Kidney (tissue), 14 donors: Measurements from ENCODE around the gene YIPF7. TPM values are rescaled to one million over a fixed set of nuclear protein-coding genes. Genes with fewer than 3 reads are reported as not detected.

ENCODE experiments used
- DNase-seq, 5 donors: peaks; one replicate each; pipeline ENCODE4 v3.0.0-alpha.2; 2013 to 2020
- FAIRE-seq: peaks from 2 replicates; lab custom pipeline; 2012; peaks lifted over from hg19 to GRCh38; lab: Jason Lieb, UNC
- H3K27ac ChIP-seq, 2 donors: one replicate each; pipeline ENCODE4 v1.7.0; 2013; ENCODE audit warnings: low read depth in 2 of 2, low read length in 2 of 2, inconsistent platforms in 1 of 2
- H3K27me3 ChIP-seq: one replicate; pipeline ENCODE4 v1.7.1; 2013; ENCODE audit warnings: low read length, inconsistent platforms; ENCODE audit not compliant: control insufficient read depth, insufficient read depth
- H3K36me3 ChIP-seq, 3 donors: one replicate each; pipeline versions ENCODE4 v1.7.0 to v1.7.1; 2013; ENCODE audit warnings: low read length in 3 of 3, control low read depth in 1 of 3, inconsistent platforms in 1 of 3; ENCODE audit not compliant: insufficient read depth in 3 of 3, control insufficient read depth in 2 of 3
- H3K4me1 ChIP-seq, 3 donors: one replicate each; pipeline versions ENCODE4 v1.7.0 to v1.7.1; 2013; ENCODE audit warnings: low read length in 3 of 3, inconsistent platforms in 1 of 3, low read depth in 1 of 3; ENCODE audit not compliant: control insufficient read depth in 2 of 3, insufficient read depth in 2 of 3
- H3K4me3 ChIP-seq, 3 donors: one replicate each; pipeline versions ENCODE4 v1.7.0 to v1.8.1; 2013; ENCODE audit warnings: low read length in 3 of 3, control low read depth in 1 of 3, inconsistent platforms in 1 of 3
- H3K9ac ChIP-seq, 3 donors: one replicate each; pipeline versions ENCODE4 v1.7.0 to v1.7.1; 2013; ENCODE audit warnings: low read length in 3 of 3, control low read depth in 1 of 3, inconsistent platforms in 1 of 3
- H3K9me3 ChIP-seq, 3 donors: one replicate each; pipeline versions ENCODE4 v1.7.0 to v1.7.1; 2013; ENCODE audit warnings: low read length in 3 of 3, control low read depth in 1 of 3, inconsistent platforms in 1 of 3; ENCODE audit not compliant: control insufficient read depth in 2 of 3, insufficient read depth in 1 of 3
- intact Hi-C: fragments of 100-400 bp; cut with DNase I; formaldehyde crosslinking; loops from one replicate; pipeline ENCODE4 v1.11.1; 2022
- polyA plus RNA-seq: library from polyadenylated mRNA; stranded (reverse); fragments of 350-450 nt; fragmentation: Illumina TruSeq; extraction: RNeasy Lipid Tissue Mini Kit (QIAGEN cat#74804); gene quantifications from one replicate; pipeline ENCODE4 v1.2.3, GENCODE V29; 2014; ENCODE audit warnings: low read depth, low replicate concordance; ENCODE audit not compliant: insufficient read depth
- total RNA-seq: library from RNA; stranded (reverse); fragmentation: NEBNext Ultra II Directional; extraction: Animal tissue kit (Norgen Biotek cat#: 25700); gene quantifications from one replicate; pipeline ENCODE4 v1.2.1, GENCODE V29; 2021
- TF ChIP-seq, protein P1 (sequence below): IDR thresholded peaks from 3 replicates; pipeline ENCODE4 v1.5.1; 2012; ENCODE audit warnings: mild to moderate bottlenecking, moderate library complexity, borderline replicate concordance; ENCODE audit not compliant: insufficient read depth; ENCODE audit errors: extremely low read depth
- donor health status: control.
- donor health status: control.
- donor health status: control.
- donor health status: control.
- donor health status: control.
- donor health status: DM: yes; HTN: yes; CAD: no.
- donor health status: Normal renal cell carcinoma (clear cell type).

Gene YIPF7
- total and polyA plus RNA-seq, 2 donors from 2014 or later = not detected

DNA sequence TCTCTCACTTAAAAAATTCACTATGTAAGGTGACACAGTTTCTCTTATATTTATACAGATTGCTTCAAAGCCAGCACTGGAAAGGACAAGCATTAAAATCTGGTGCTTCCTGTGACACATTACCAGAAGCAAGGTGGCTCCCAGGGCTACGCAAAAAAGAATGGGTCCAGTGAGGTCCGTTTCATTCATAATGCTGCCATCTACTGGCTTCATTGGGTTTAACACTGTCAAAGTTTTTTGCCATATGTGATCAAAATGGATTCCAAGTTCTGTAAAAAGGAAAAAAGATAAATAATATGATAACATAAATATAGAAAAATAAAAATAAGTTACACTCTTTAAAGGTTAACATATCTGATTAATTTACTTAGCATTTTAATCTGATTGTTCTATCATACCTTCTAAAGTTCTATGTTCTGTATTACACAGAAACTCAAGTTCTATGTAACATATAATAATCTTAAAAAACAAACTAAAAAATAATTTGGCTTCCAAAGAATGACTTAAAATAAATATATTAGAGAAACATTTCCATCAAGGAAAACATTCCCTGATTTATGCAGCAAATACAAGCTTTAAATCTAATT, 22.1 kb downstream of the YIPF7 start:
- DNase-seq (peak in 4 of 5 donors; percentile 35 to 72 (median 50)), FAIRE-seq (peak; percentile 96)
- intact Hi-C loops = no loop called here
- Histone ChIP-seq H3K9ac (no peak overlapping the region), H3K27me3 (no peaks in the 10 kb centered on the region), H3K4me1 (no peaks in the 10 kb centered on the region), H3K36me3 (no peaks in the 10 kb centered on the region), H3K4me3 (no peak overlapping the region), H3K27ac (no peak overlapping the region), H3K9me3 (no peaks in the 10 kb centered on the region)
- TF ChIP-seq, protein P1, sequence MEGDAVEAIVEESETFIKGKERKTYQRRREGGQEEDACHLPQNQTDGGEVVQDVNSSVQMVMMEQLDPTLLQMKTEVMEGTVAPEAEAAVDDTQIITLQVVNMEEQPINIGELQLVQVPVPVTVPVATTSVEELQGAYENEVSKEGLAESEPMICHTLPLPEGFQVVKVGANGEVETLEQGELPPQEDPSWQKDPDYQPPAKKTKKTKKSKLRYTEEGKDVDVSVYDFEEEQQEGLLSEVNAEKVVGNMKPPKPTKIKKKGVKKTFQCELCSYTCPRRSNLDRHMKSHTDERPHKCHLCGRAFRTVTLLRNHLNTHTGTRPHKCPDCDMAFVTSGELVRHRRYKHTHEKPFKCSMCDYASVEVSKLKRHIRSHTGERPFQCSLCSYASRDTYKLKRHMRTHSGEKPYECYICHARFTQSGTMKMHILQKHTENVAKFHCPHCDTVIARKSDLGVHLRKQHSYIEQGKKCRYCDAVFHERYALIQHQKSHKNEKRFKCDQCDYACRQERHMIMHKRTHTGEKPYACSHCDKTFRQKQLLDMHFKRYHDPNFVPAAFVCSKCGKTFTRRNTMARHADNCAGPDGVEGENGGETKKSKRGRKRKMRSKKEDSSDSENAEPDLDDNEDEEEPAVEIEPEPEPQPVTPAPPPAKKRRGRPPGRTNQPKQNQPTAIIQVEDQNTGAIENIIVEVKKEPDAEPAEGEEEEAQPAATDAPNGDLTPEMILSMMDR = peak; percentile 37

DNA sequence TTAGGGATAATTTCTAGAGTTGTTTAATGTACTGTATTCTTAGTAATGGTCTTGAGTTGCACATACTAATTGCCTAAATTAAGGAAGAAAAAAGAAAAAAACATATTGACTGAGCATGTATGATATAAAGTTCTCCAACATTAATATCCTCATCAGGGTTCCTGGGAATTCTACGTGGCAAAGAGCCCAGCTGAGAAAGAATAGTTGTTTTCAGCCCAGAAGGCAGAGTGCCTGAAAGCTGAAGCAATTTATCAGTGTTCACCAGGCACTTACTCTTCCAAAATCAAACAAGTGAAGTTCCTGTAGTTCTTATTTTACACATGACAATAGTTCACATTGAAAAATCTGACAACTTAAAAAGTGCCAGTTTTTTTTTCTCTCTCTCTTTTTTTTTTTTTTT, 27.7 kb downstream of the YIPF7 start:
- DNase-seq = no peak

DNA sequence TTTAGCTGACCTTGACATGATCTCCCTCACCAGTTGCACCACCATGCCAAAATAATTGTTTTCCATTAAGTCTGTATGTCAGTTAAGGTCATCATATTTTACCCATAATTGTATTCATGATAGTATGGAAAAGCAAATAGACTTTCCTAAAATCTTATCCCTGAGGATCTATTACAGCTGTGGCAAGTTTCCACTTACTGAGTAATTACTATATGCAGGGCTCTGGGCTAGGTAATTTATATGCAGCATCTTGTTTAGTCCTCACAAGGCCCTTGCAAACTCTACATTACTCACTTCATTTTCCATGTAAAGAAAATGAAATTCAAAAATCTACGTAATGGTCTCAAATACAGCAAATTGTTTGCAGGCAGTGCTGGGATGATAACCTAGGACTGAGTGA, 34.8 kb downstream of the YIPF7 start:
- Histone ChIP-seq H3K36me3 (no peaks in the 10 kb centered on the region), H3K9ac (no peak overlapping the region), H3K27ac (no peak overlapping the region), H3K4me1 (no peaks in the 10 kb centered on the region), H3K27me3 (no peaks in the 10 kb centered on the region), H3K9me3 (no peaks in the 10 kb centered on the region), H3K4me3 (no peak overlapping the region)
- TF ChIP-seq, protein P1 = no peak
- no peak for DNase-seq
- intact Hi-C loops = no loop called here
- FAIRE-seq = no peak

More for the DNA sequence above, 27.7 kb downstream of the YIPF7 start:
- Histone ChIP-seq H3K4me1 (no peaks in the 10 kb centered on the region), H3K9me3 (no peaks in the 10 kb centered on the region), H3K4me3 (no peak overlapping the region), H3K9ac (no peak overlapping the region), H3K27me3 (no peaks in the 10 kb centered on the region), H3K36me3 (no peaks in the 10 kb centered on the region), H3K27ac (no peak overlapping the region)
- no peak for FAIRE-seq
- TF ChIP-seq, protein P1 = no peak
- intact Hi-C loops = no loop called here

DNA sequence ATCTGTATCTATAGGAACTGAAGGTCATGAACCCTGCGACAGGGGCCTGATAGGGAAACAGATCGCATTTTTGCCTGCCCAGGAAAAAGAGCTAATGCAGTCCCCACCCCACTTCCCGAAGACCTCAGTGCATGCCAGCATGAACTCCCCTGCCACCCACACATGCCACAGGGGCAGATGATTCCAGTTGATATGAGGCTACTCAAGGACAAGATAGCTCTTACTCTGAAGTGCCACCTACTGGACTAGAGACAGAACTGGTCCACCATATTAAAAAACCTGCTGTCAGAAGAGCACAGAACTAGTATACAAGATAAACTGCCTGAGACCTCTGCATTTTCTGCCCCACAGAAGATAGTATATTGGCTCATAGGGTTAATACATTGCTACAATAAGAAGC, 68.0 kb downstream of the YIPF7 start:
- no peak overlapping the region for H3K9ac ChIP-seq
- H3K27ac ChIP-seq = no peak overlapping the region
- TF ChIP-seq, protein P1 = no peak
- H3K27me3 ChIP-seq = no peaks in the 10 kb centered on the region
- no peaks in the 10 kb centered on the region for H3K4me1 ChIP-seq
- H3K4me3 ChIP-seq = no peak overlapping the region
- no peaks in the 10 kb centered on the region for H3K36me3 ChIP-seq
- no peaks in the 10 kb centered on the region for H3K9me3 ChIP-seq
- intact Hi-C loops = no loop called here
- no peak for FAIRE-seq
- no peak for DNase-seq
